Spleen (tissue), 7 donors: Measurements from ENCODE around the gene SPACDR.

ENCODE experiments used
- CTCF ChIP-seq, 11 experiments: fragments of 200-600 bp in 7 of 11; fragments of 450-650 bp in 4 of 11; sonication (generic) in 4 of 11; IDR thresholded peaks in 8 of 11; conservative IDR thresholded peaks in 3 of 11; 1 replicate in 7 of 11; 2 replicates in 4 of 11; pipeline versions ENCODE4 v1.4.0 to v1.8.0; 2016 to 2021; ENCODE audit warnings: antibody characterized with exemption in 11 of 11, inconsistent platforms in 4 of 11, mild to moderate bottlenecking in 1 of 11
- POLR2A ChIP-seq, 3 donors: fragments of 450-650 bp; IDR thresholded peaks; one replicate each; pipeline ENCODE4 v1.5.1; 2017; ENCODE audit warnings: antibody characterized with exemption in 3 of 3, mild to moderate bottlenecking in 1 of 3
- donor health status: DM: no; HTN: no; CAD: no; lungs with moderate emphysema.
- donor health status: DM: no; HTN: no; CAD: no.
- donor health status: DM: no; HTN: no; CAD: no.

- TF ChIP-seq CTCF (IDR thresholded peaks at IDR 0.05 in 8 of 11, conservative IDR thresholded peaks at IDR 0.05 in 3 of 11): no peak
- no peak for TF ChIP-seq POLR2A (IDR thresholded peaks at IDR 0.05)
These were observed 44.3 kb downstream of the SPACDR start for GRCh38 chr7:100419660-100420226.
